Activated naive CD4-positive, alpha-beta T cell treated with anti-CD3 and anti-CD28 coated beads for 36 hours (primary cell): ENCODE results near the gene VAMP4. TPM values are rescaled to one million over a fixed set of nuclear protein-coding genes. Genes with fewer than 3 reads are reported as not detected.
A peak's percentile ranks its signal among the peaks of the same experiment; 100 is the strongest.

Experiments used
- CTCF ChIA-PET: fragments of 350-600 bp; sonication (Branson Sonifier 250); formaldehyde crosslinking; loops from one replicate; lab custom pipeline; 2021; ENCODE audit warnings: antibody characterized with exemption; lab: Charles Lee
- DNase-seq: peaks from one replicate; pipeline ENCODE4 v3.0.0-alpha.2; 2020
- H3K27ac Mint-ChIP-seq: one replicate; pipeline ENCODE4 v1.8.0; 2021; ENCODE audit warnings: mild to moderate bottlenecking, mixed read lengths
- H3K27me3 Mint-ChIP-seq: one replicate; pipeline ENCODE4 v1.8.0; 2021; ENCODE audit warnings: low read depth, mixed read lengths
- H3K36me3 Mint-ChIP-seq: one replicate; pipeline ENCODE4 v1.8.0; 2021; ENCODE audit warnings: low read depth, mixed read lengths
- H3K4me1 Mint-ChIP-seq: one replicate; pipeline ENCODE4 v1.8.0; 2021; ENCODE audit warnings: low read depth, mixed read lengths
- H3K4me3 Mint-ChIP-seq: one replicate; pipeline ENCODE4 v1.8.0; 2021; ENCODE audit warnings: mild to moderate bottlenecking, moderate library complexity, mixed read lengths
- H3K9me3 Mint-ChIP-seq: one replicate; pipeline ENCODE4 v1.8.0; 2021; ENCODE audit warnings: mixed read lengths
- intact Hi-C: fragments of 100-400 bp; cut with micrococcal nuclease; formaldehyde crosslinking; loops from one replicate; pipeline ENCODE4 v1.15.1; 2023
- total RNA-seq, 2 experiments: library from RNA; stranded (reverse); gene quantifications; one replicate each; pipeline ENCODE4 v1.2.3, GENCODE V29; 2021

The VAMP4 gene
- total RNA-seq, result 10 to 100 TPM; 10.5 to 10.9 TPM

- peak; percentile 90 for DNase-seq
- H3K4me3 Mint-ChIP-seq, result peak within 1 kb of the TSS; percentile 96
- H3K9me3 Mint-ChIP-seq, result no peaks in the 10 kb centered on the region
- no peaks in the 10 kb centered on the region for H3K27me3 Mint-ChIP-seq
- intact Hi-C loops, result loop anchor here (1.0 to 5.0 kb wide), 14 partner anchors 39 to 1850 kb away; partner anchors contain the start of genes DNM3, FMO4, GORAB and METTL13
- peaks cover 40% of the 10 kb centered on the region for H3K4me1 Mint-ChIP-seq
- H3K27ac Mint-ChIP-seq, result peak within 1 kb of the TSS; percentile 99
- peaks cover 4% of the 10 kb centered on the region for H3K36me3 Mint-ChIP-seq
- CTCF ChIA-PET, result interaction anchor here (0.6 to 3.2 kb wide), 7 partner anchors 43 to 666 kb away, joined by 3 to 13 read pairs (median 4); partner anchors contain the start of gene PRRC2C
Measured at GRCh38 chr1:171741872-171742576, at the start of gene VAMP4. Gene VAMP4 (minus strand): TSS chr1:171742065. CDS start chr1:171738414, 3,651 bp downstream.

GRCh38 chr1:171790318-171790717 lies 48.5 kb upstream of the VAMP4 start:
- intact Hi-C loops, result no loop called here
- CTCF ChIA-PET, result interaction anchor here (1.6 kb wide), 1 partner anchor 10 kb away, joined by 8 read pairs; no protein-coding TSS in a partner anchor

GRCh38 chr1:171788696-171789095 lies 46.8 kb upstream of the VAMP4 start:
- H3K4me1 Mint-ChIP-seq, result peaks cover 53% of the 10 kb centered on the region
- peaks cover 56% of the 10 kb centered on the region for H3K36me3 Mint-ChIP-seq
- H3K9me3 Mint-ChIP-seq, result no peaks in the 10 kb centered on the region
- CTCF ChIA-PET, result interaction anchor here (0.6 kb wide), 1 partner anchor 35 kb away, joined by 3 read pairs; no protein-coding TSS in a partner anchor
- H3K27ac Mint-ChIP-seq, result no peak overlapping the region
- no peak for DNase-seq
- intact Hi-C loops, result loop anchor here (10.0 kb wide), 1 partner anchor 636 kb away; the partner anchor contains the start of gene C1orf105
- H3K27me3 Mint-ChIP-seq, result no peaks in the 10 kb centered on the region
- H3K4me3 Mint-ChIP-seq, result no peak overlapping the region

More at GRCh38 chr1:171790318-171790717, 48.5 kb upstream of the VAMP4 start:
- peaks cover 58% of the 10 kb centered on the region for H3K36me3 Mint-ChIP-seq
- H3K9me3 Mint-ChIP-seq, result no peaks in the 10 kb centered on the region
- no peaks in the 10 kb centered on the region for H3K27me3 Mint-ChIP-seq
- no peak overlapping the region for H3K4me3 Mint-ChIP-seq
- DNase-seq, result no peak
- peaks cover 51% of the 10 kb centered on the region for H3K4me1 Mint-ChIP-seq
- no peak overlapping the region for H3K27ac Mint-ChIP-seq

- intact Hi-C loops, result loop anchor here (10.0 kb wide), 1 partner anchor 637 kb away; the partner anchor contains the start of gene C1orf105
- CTCF ChIA-PET, result no interaction called here
- peaks cover 57% of the 10 kb centered on the region for H3K4me1 Mint-ChIP-seq
- H3K36me3 Mint-ChIP-seq, result peaks cover 60% of the 10 kb centered on the region
- no peak overlapping the region for H3K4me3 Mint-ChIP-seq
- DNase-seq, result no peak
- no peaks in the 10 kb centered on the region for H3K27me3 Mint-ChIP-seq
- H3K27ac Mint-ChIP-seq, result no peak overlapping the region
- H3K9me3 Mint-ChIP-seq, result no peaks in the 10 kb centered on the region
Measured at GRCh38 chr1:171787686-171788480, 46.0 kb upstream of the VAMP4 start.

GRCh38 chr1:171786534-171786933 lies 44.7 kb upstream of the VAMP4 start:
- H3K4me3 Mint-ChIP-seq, result no peak overlapping the region
- CTCF ChIA-PET, result interaction anchor here (0.6 kb wide), 1 partner anchor 11 kb away, joined by 3 read pairs; no protein-coding TSS in a partner anchor

GRCh38 chr1:171785766-171786165 lies 43.9 kb upstream of the VAMP4 start:
- Mint-ChIP-seq H3K4me1 (peaks cover 61% of the 10 kb centered on the region), H3K4me3 (no peak overlapping the region), H3K27ac (no peak overlapping the region), H3K36me3 (peaks cover 52% of the 10 kb centered on the region), H3K27me3 (no peaks in the 10 kb centered on the region), H3K9me3 (no peaks in the 10 kb centered on the region)
- DNase-seq, result no peak
- intact Hi-C loops, result loop anchor here (10.0 kb wide), 1 partner anchor 639 kb away; the partner anchor contains the start of gene C1orf105
- CTCF ChIA-PET, result interaction anchor here (0.6 to 2.0 kb wide), 9 partner anchors 11 to 301 kb away, joined by 3 to 8 read pairs (median 4); partner anchors contain the start of genes PRRC2C and VAMP4

More at GRCh38 chr1:171786534-171786933, 44.7 kb upstream of the VAMP4 start:
- H3K27me3 Mint-ChIP-seq, result no peaks in the 10 kb centered on the region
- no peak overlapping the region for H3K27ac Mint-ChIP-seq
- no peak for DNase-seq
- H3K4me1 Mint-ChIP-seq, result peaks cover 60% of the 10 kb centered on the region
- intact Hi-C loops, result loop anchor here (10.0 kb wide), 1 partner anchor 638 kb away; the partner anchor contains the start of gene C1orf105
- peaks cover 53% of the 10 kb centered on the region for H3K36me3 Mint-ChIP-seq
- no peaks in the 10 kb centered on the region for H3K9me3 Mint-ChIP-seq

GRCh38 chr1:171784784-171785183 lies 42.9 kb upstream of the VAMP4 start:
- Mint-ChIP-seq H3K27ac (peak overlapping the region; percentile 75), H3K27me3 (no peaks in the 10 kb centered on the region), H3K4me3 (peak overlapping the region; percentile 30), H3K9me3 (no peaks in the 10 kb centered on the region), H3K4me1 (peaks cover 67% of the 10 kb centered on the region), H3K36me3 (peaks cover 45% of the 10 kb centered on the region)
- peak; percentile 37 for DNase-seq
- CTCF ChIA-PET, result interaction anchor here (0.9 to 2.0 kb wide), 6 partner anchors 17 to 300 kb away, joined by 3 to 8 read pairs (median 5); partner anchors contain the start of genes PRRC2C and VAMP4
- intact Hi-C loops, result loop anchor here (5.0 to 10.0 kb wide), 2 partner anchors 608 to 640 kb away; partner anchors contain the start of gene C1orf105

- intact Hi-C loops, result loop anchor here (5.0 to 10.0 kb wide), 2 partner anchors 608 to 641 kb away; partner anchors contain the start of gene C1orf105
- H3K36me3 Mint-ChIP-seq, result peaks cover 44% of the 10 kb centered on the region
- no peak for DNase-seq
- H3K4me1 Mint-ChIP-seq, result peaks cover 67% of the 10 kb centered on the region
- CTCF ChIA-PET, result interaction anchor here (0.5 to 2.0 kb wide), 3 partner anchors 17 to 202 kb away, joined by 4 to 6 read pairs (median 5); partner anchors contain the start of gene VAMP4
- no peaks in the 10 kb centered on the region for H3K9me3 Mint-ChIP-seq
- H3K4me3 Mint-ChIP-seq, result peak overlapping the region; percentile 43
- no peaks in the 10 kb centered on the region for H3K27me3 Mint-ChIP-seq
- H3K27ac Mint-ChIP-seq, result peak overlapping the region; percentile 46
Measured at GRCh38 chr1:171783816-171784530, 42.1 kb upstream of the VAMP4 start.

GRCh38 chr1:171781176-171781875 lies 39.5 kb upstream of the VAMP4 start, which contains the start of gene METTL13:
Gene METTL13 (plus strand): TSS chr1:171781660. CDS start chr1:171781968, 308 bp downstream.
- CTCF ChIA-PET, result interaction anchor here (1.4 kb wide), 1 partner anchor 126 kb away, joined by 3 read pairs; no protein-coding TSS in a partner anchor

GRCh38 chr1:171780583-171781175 lies 38.8 kb upstream of the VAMP4 start:
- intact Hi-C loops, result loop anchor here (1.0 to 10.0 kb wide), 11 partner anchors 14 to 1887 kb away; partner anchors contain the start of genes C1orf105, DNM3, FMO4 and PRRC2C
- H3K36me3 Mint-ChIP-seq, result peaks cover 23% of the 10 kb centered on the region
- H3K27ac Mint-ChIP-seq, result peak overlapping the region; percentile 98
- H3K4me3 Mint-ChIP-seq, result peak overlapping the region; percentile 100
- peaks cover 43% of the 10 kb centered on the region for H3K4me1 Mint-ChIP-seq
- H3K9me3 Mint-ChIP-seq, result no peaks in the 10 kb centered on the region
- CTCF ChIA-PET, result interaction anchor here (0.7 to 1.4 kb wide), 2 partner anchors 9 to 126 kb away, joined by 3 to 4 read pairs; no protein-coding TSS in a partner anchor
- H3K27me3 Mint-ChIP-seq, result no peaks in the 10 kb centered on the region
- peak; percentile 11 for DNase-seq

More at GRCh38 chr1:171781176-171781875, 39.5 kb upstream of the VAMP4 start, which contains the start of gene METTL13:
- intact Hi-C loops, result loop anchor here (1.0 to 10.0 kb wide), 11 partner anchors 13 to 1888 kb away; partner anchors contain the start of genes C1orf105, DNM3, FMO4 and PRRC2C
- Mint-ChIP-seq H3K4me3 (peak within 1 kb of the TSS; percentile 100), H3K4me1 (peaks cover 49% of the 10 kb centered on the region), H3K9me3 (no peaks in the 10 kb centered on the region), H3K27ac (peak within 1 kb of the TSS; percentile 98), H3K36me3 (peaks cover 29% of the 10 kb centered on the region), H3K27me3 (no peaks in the 10 kb centered on the region)
- DNase-seq, result peak; percentile 99
